HG03135 (cell line): ENCODE data around the gene PGAP6.
"Not testable (repeated sequence)": the region's sequence is repeated elsewhere in the genome, so short reads cannot be mapped to it uniquely, and the experiment has no call there.

Experiments
- ATAC-seq: cut with Tn5 transposase; IDR thresholded peaks from one replicate; pipeline ENCODE4 v1.9.1; 2021; ENCODE audit warnings: mild to moderate bottlenecking, moderate library complexity; ENCODE audit not compliant: unreplicated experiment

Gene PGAP6

GRCh38 chr16:331181-331814 lies 50.5 kb downstream of the PGAP6 start:
- ATAC-seq, result not testable (repeated sequence)

GRCh38 chr16:330741-331140 lies 51.0 kb downstream of the PGAP6 start:
- ATAC-seq, result no peak

GRCh38 chr16:325375-326145 lies 56.2 kb downstream of the PGAP6 start:
- ATAC-seq, result no peak

- no peak for ATAC-seq
Observed at GRCh38 chr16:324451-325334, 57.1 kb downstream of the PGAP6 start.

- no peak for ATAC-seq
Observed at GRCh38 chr16:324201-324450, 57.7 kb downstream of the PGAP6 start.

GRCh38 chr16:322476-323143 lies 59.2 kb downstream of the PGAP6 start:
- ATAC-seq, result no peak

- no peak for ATAC-seq
Observed at GRCh38 chr16:321532-321931, 60.2 kb downstream of the PGAP6 start.
